GM23248 (cell line): Measurements from ENCODE around the gene SPTBN5.

Experiments
- EZH2 ChIP-seq: fragments of 200-600 bp; sonication (generic); IDR thresholded peaks from 2 replicates; pipeline ENCODE4 v1.6.1; 2018; ENCODE audit warnings: antibody characterized with exemption, mild to moderate bottlenecking; ENCODE audit not compliant: insufficient read depth, poor library complexity, severe bottlenecking
- EZH2phosphoT487 ChIP-seq: fragments of 200-600 bp; sonication (generic); IDR thresholded peaks from 2 replicates; pipeline ENCODE4 v1.6.1; 2018; ENCODE audit warnings: antibody characterized with exemption, moderate library complexity, mild to moderate bottlenecking, low read depth; ENCODE audit not compliant: insufficient read depth

GRCh38 chr15:41911691-41912345, 18.0 kb upstream of the SPTBN5 start:
- no peak for TF ChIP-seq EZH2
- no peak for TF ChIP-seq EZH2phosphoT487
